ENCODE measurements around the gene RAC3.

RAC3 gene

GRCh38 chr17:82056729-82057621 lies 25.5 kb downstream of the RAC3 start:
- DNase-seq (ENCODE audit: low read depth): no peak

GRCh38 chr17:82058230-82058854 lies 26.9 kb downstream of the RAC3 start:
- DNase-seq (ENCODE audit: low read depth): no peak

- DNase-seq (ENCODE audit: low read depth): no peak
Observed at GRCh38 chr17:82058855-82059249, 27.4 kb downstream of the RAC3 start.

- DNase-seq (ENCODE audit: low read depth): no peak
Observed at GRCh38 chr17:82059272-82060000, 28.0 kb downstream of the RAC3 start.

- no peak for DNase-seq (ENCODE audit: low read depth)
Observed at GRCh38 chr17:82060001-82060380, 28.5 kb downstream of the RAC3 start.

- DNase-seq (ENCODE audit: low read depth): no peak
Observed at GRCh38 chr17:82060614-82061013, 29.1 kb downstream of the RAC3 start.

- DNase-seq (ENCODE audit: low read depth): no peak
Observed at GRCh38 chr17:82061047-82061925, 29.8 kb downstream of the RAC3 start.

- DNase-seq (ENCODE audit: low read depth): no peak
Observed at GRCh38 chr17:82062076-82062983, 30.9 kb downstream of the RAC3 start.

- no peak for DNase-seq (ENCODE audit: low read depth)
Observed at GRCh38 chr17:82062984-82063368, 31.5 kb downstream of the RAC3 start.

GRCh38 chr17:82063424-82064415 lies 32.2 kb downstream of the RAC3 start:
- no peak for DNase-seq (ENCODE audit: low read depth)

GRCh38 chr17:82064433-82065192 lies 33.1 kb downstream of the RAC3 start:
- no peak for DNase-seq (ENCODE audit: low read depth)

- DNase-seq (ENCODE audit: low read depth): peak; percentile 23
Observed at GRCh38 chr17:82065193-82065637, 33.7 kb downstream of the RAC3 start.

- peak; percentile 52 for DNase-seq (ENCODE audit: low read depth)
Observed at GRCh38 chr17:82065638-82066303, 34.3 kb downstream of the RAC3 start, which contains the start of gene DUS1L. TSS of gene DUS1L (minus strand) at chr17:82065804. CDS start at chr17:82065059, 745 bp downstream.

- no peak for DNase-seq (ENCODE audit: low read depth)
Observed at GRCh38 chr17:82070611-82071010, 39.1 kb downstream of the RAC3 start.

GRCh38 chr17:82072827-82073226 lies 41.3 kb downstream of the RAC3 start:
- no peak for DNase-seq (ENCODE audit: low read depth)

- no peak for DNase-seq (ENCODE audit: low read depth)
Observed at GRCh38 chr17:82073446-82073845, 42.0 kb downstream of the RAC3 start.

GRCh38 chr17:82076018-82076784 lies 44.7 kb downstream of the RAC3 start:
- no peak for DNase-seq (ENCODE audit: low read depth)
